Glutamatergic neuron (in vitro differentiated cells): Measurements from ENCODE around the gene PBX2. TPM values are rescaled to one million over a fixed set of nuclear protein-coding genes. Genes with fewer than 3 reads are reported as not detected.

Experiments
- DNase-seq: peaks from one replicate; pipeline ENCODE4 v3.0.0; 2022
- H3K27ac Mint-ChIP-seq: one replicate; pipeline ENCODE4 v1.8.0; 2020; ENCODE audit warnings: mild to moderate bottlenecking, mixed read lengths, inconsistent platforms; ENCODE audit not compliant: unreplicated experiment
- H3K27me3 Mint-ChIP-seq: one replicate; pipeline ENCODE4 v1.8.0; 2020; ENCODE audit warnings: mild to moderate bottlenecking, moderate library complexity, mixed read lengths, inconsistent platforms; ENCODE audit not compliant: unreplicated experiment
- H3K36me3 Mint-ChIP-seq: one replicate; pipeline ENCODE4 v1.8.0; 2020; ENCODE audit warnings: mild to moderate bottlenecking, mixed read lengths, inconsistent platforms; ENCODE audit not compliant: unreplicated experiment
- H3K4me1 Mint-ChIP-seq: one replicate; pipeline ENCODE4 v1.8.0; 2020; ENCODE audit warnings: mild to moderate bottlenecking, low read depth, mixed read lengths, inconsistent platforms; ENCODE audit not compliant: unreplicated experiment
- H3K4me3 Mint-ChIP-seq: one replicate; pipeline ENCODE4 v1.8.0; 2020; ENCODE audit warnings: mild to moderate bottlenecking, mixed read lengths, inconsistent platforms; ENCODE audit not compliant: unreplicated experiment
- H3K9me3 Mint-ChIP-seq: one replicate; pipeline ENCODE4 v1.8.0; 2020; ENCODE audit warnings: mild to moderate bottlenecking, moderate library complexity, mixed read lengths, inconsistent platforms; ENCODE audit not compliant: unreplicated experiment
- CTCF ChIP-seq: fragments of 200-600 bp; sonication (generic); IDR thresholded peaks from one replicate; pipeline ENCODE4 v1.5.0; 2021; ENCODE audit not compliant: partially characterized antibody, unreplicated experiment
- total RNA-seq: library from RNA; stranded (reverse); fragmentation: NEBNext Ultra II Directional; extraction: Animal tissue kit (Norgen Biotek cat#: 25700); gene quantifications from one replicate; pipeline ENCODE4 v1.2.1, GENCODE V29; 2021; ENCODE audit not compliant: unreplicated experiment

Gene PBX2
- total RNA-seq, 1 donor from 2014 or later = 105 TPM

GRCh38 chr6:32223258-32224235, 33.5 kb upstream of the PBX2 start, which contains the start of gene NOTCH4:
NOTCH4 (minus strand) TSS chr6:32224067; CDS start chr6:32223928, 139 bp downstream.
- H3K27ac Mint-ChIP-seq = no peak within 1 kb of the TSS
- no peaks in the 10 kb centered on the region for H3K36me3 Mint-ChIP-seq
- H3K4me1 Mint-ChIP-seq = no peaks in the 10 kb centered on the region
- no peak within 1 kb of the TSS for H3K4me3 Mint-ChIP-seq
- TF ChIP-seq CTCF = no peak
- H3K9me3 Mint-ChIP-seq = peaks cover 4% of the 10 kb centered on the region
- no peak for DNase-seq
- peaks cover 4% of the 10 kb centered on the region for H3K27me3 Mint-ChIP-seq

GRCh38 chr6:32222333-32223230, 32.6 kb upstream of the PBX2 start:
- H3K27ac Mint-ChIP-seq = no peak overlapping the region
- H3K36me3 Mint-ChIP-seq = peaks cover under 1% of the 10 kb centered on the region

GRCh38 chr6:32220021-32220420, 30.0 kb upstream of the PBX2 start:
- TF ChIP-seq CTCF = no peak
- Mint-ChIP-seq H3K27ac (no peak overlapping the region), H3K4me3 (no peak overlapping the region), H3K4me1 (no peaks in the 10 kb centered on the region), H3K9me3 (peaks cover 4% of the 10 kb centered on the region), H3K36me3 (peaks cover 3% of the 10 kb centered on the region), H3K27me3 (peaks cover 6% of the 10 kb centered on the region)
- DNase-seq = no peak

More at GRCh38 chr6:32222333-32223230, 32.6 kb upstream of the PBX2 start:
- TF ChIP-seq CTCF = no peak
- Mint-ChIP-seq H3K27me3 (peaks cover 4% of the 10 kb centered on the region), H3K4me1 (no peaks in the 10 kb centered on the region), H3K9me3 (peaks cover 4% of the 10 kb centered on the region), H3K4me3 (no peak overlapping the region)
- DNase-seq = no peak

- Mint-ChIP-seq H3K9me3 (peaks cover 2% of the 10 kb centered on the region), H3K27ac (no peak overlapping the region), H3K4me1 (no peaks in the 10 kb centered on the region), H3K27me3 (peaks cover 4% of the 10 kb centered on the region), H3K4me3 (no peak overlapping the region), H3K36me3 (peaks cover 3% of the 10 kb centered on the region)
- no peak for TF ChIP-seq CTCF
- DNase-seq = no peak
Observed at GRCh38 chr6:32218167-32218566, 28.2 kb upstream of the PBX2 start.
